Measurements from ENCODE around the gene CACNG7.
A peak's percentile ranks its signal among the peaks of the same experiment; 100 is the strongest.

The CACNG7 gene

GRCh38 chr19:53879140-53880081 is 29.7 kb upstream of the CACNG7 start:
- TF ChIP-seq, protein P1, sequence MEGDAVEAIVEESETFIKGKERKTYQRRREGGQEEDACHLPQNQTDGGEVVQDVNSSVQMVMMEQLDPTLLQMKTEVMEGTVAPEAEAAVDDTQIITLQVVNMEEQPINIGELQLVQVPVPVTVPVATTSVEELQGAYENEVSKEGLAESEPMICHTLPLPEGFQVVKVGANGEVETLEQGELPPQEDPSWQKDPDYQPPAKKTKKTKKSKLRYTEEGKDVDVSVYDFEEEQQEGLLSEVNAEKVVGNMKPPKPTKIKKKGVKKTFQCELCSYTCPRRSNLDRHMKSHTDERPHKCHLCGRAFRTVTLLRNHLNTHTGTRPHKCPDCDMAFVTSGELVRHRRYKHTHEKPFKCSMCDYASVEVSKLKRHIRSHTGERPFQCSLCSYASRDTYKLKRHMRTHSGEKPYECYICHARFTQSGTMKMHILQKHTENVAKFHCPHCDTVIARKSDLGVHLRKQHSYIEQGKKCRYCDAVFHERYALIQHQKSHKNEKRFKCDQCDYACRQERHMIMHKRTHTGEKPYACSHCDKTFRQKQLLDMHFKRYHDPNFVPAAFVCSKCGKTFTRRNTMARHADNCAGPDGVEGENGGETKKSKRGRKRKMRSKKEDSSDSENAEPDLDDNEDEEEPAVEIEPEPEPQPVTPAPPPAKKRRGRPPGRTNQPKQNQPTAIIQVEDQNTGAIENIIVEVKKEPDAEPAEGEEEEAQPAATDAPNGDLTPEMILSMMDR (IDR thresholded peaks at IDR 0.05; ENCODE audit: insufficient read depth, missing control alignments) = no peak
- DNase-seq (ENCODE audit: insufficient read length, low spot score) (peak; percentile 92), FAIRE-seq (no peak)

GRCh38 chr19:53880711-53881481 is 28.2 kb upstream of the CACNG7 start:
- DNase-seq (ENCODE audit: insufficient read length, low spot score) (no peak), FAIRE-seq (no peak)
- TF ChIP-seq, protein P1 (IDR thresholded peaks at IDR 0.05; ENCODE audit: insufficient read depth, missing control alignments) = no peak

GRCh38 chr19:53881482-53882390 is 27.3 kb upstream of the CACNG7 start, which contains the start of gene PRKCG:
TSS of gene PRKCG (plus strand) at chr19:53882197. CDS start at chr19:53882495, 298 bp downstream.
- TF ChIP-seq, protein P1 (IDR thresholded peaks at IDR 0.05; ENCODE audit: insufficient read depth, missing control alignments) = peak; percentile 33
- peak; percentile 48 for DNase-seq (ENCODE audit: insufficient read length, low spot score)
- FAIRE-seq = no peak

- DNase-seq (ENCODE audit: insufficient read length, low spot score) = no peak
- FAIRE-seq = no peak
- TF ChIP-seq, protein P1 (IDR thresholded peaks at IDR 0.05; ENCODE audit: insufficient read depth, missing control alignments) = no peak
Measured at GRCh38 chr19:53882391-53883050, 26.6 kb upstream of the CACNG7 start.

DNA sequence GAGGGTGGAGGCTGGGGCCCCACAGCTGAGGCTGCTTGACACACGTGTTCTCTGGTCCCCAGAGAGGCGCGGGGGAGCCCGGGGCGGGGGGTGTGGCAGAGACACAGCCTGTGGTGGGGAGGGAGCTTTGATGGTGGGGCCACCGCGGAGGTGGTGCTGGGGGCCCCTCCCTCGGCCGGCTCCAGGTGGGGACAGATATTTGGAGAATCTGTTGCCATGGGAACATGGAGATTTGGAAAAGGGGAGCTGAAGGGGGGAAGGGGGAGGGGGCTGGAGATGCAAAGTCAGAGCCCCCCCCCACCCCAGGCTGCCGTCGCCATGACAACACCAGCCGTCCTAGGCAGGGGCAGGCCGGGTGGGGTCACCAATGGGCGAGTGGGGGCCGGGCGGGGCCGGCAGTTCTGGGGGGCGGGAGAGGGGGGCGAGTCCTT is 25.8 kb upstream of the CACNG7 start:
- DNase-seq (ENCODE audit: insufficient read length, low spot score) (no peak), FAIRE-seq (no peak)
- TF ChIP-seq, protein P1 (IDR thresholded peaks at IDR 0.05; ENCODE audit: insufficient read depth, missing control alignments) = no peak

DNA sequence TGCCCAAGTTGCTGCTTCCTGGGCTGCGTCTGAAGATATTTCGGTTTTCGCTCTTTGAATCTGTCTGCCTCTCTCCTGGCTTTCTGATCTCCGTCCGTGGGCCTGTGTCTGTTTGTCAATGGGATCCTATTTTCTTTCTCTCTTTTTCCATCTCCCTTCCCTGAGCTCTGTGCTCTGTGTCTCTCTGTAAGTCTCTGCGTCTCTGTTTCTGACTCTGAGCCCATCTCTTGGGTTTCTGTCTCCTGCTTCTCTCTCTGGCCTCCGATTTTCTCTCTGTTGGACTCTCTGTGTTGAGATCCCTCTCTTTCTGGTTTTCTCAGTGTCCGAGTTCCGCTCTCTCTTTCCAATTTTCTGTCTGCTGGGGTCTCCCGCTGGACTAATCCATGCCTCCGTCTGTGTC is 25.3 kb upstream of the CACNG7 start:
- no peak for FAIRE-seq

More for the DNA sequence above, 25.3 kb upstream of the CACNG7 start:
- DNase-seq (ENCODE audit: insufficient read length, low spot score) = no peak
- TF ChIP-seq, protein P1 (IDR thresholded peaks at IDR 0.05; ENCODE audit: insufficient read depth, missing control alignments) = no peak

Measured in D721Med (cell line).